Spleen (tissue), 7 donors: Measurements from ENCODE around the gene KCNMB4.

Experiments used
- CTCF ChIP-seq, 11 experiments: fragments of 200-600 bp in 7 of 11; fragments of 450-650 bp in 4 of 11; sonication (generic) in 4 of 11; IDR thresholded peaks in 8 of 11; conservative IDR thresholded peaks in 3 of 11; 1 replicate in 7 of 11; 2 replicates in 4 of 11; pipeline versions ENCODE4 v1.4.0 to v1.8.0; 2016 to 2021; ENCODE audit warnings: antibody characterized with exemption in 11 of 11, inconsistent platforms in 4 of 11, mild to moderate bottlenecking in 1 of 11
- POLR2A ChIP-seq, 3 donors: fragments of 450-650 bp; IDR thresholded peaks; one replicate each; pipeline ENCODE4 v1.5.1; 2017; ENCODE audit warnings: antibody characterized with exemption in 3 of 3, mild to moderate bottlenecking in 1 of 3
- POLR2AphosphoS5 ChIP-seq, 3 donors: sonication (generic); formaldehyde crosslinking; IDR thresholded peaks; one replicate each; pipeline ENCODE4 v1.5.1; 2017; ENCODE audit warnings: antibody characterized with exemption in 3 of 3
- donor health status: DM: no; HTN: no; CAD: no; lungs with moderate emphysema.
- donor health status: DM: no; HTN: no; CAD: no.
- donor health status: DM: no; HTN: no; CAD: no.

GRCh38 chr12:70372881-70373280 lies 6.8 kb downstream of the KCNMB4 start:
- TF ChIP-seq CTCF (IDR thresholded peaks at IDR 0.05 in 8 of 11, conservative IDR thresholded peaks at IDR 0.05 in 3 of 11) (no peak), POLR2A (IDR thresholded peaks at IDR 0.05) (no peak), POLR2AphosphoS5 (IDR thresholded peaks at IDR 0.05) (no peak)
